WERI-Rb-1 (cell line): ENCODE results near the gene PREX1.
A peak's percentile ranks its signal among the peaks of the same experiment; 100 is the strongest.

ENCODE experiments used
- DNase-seq: peaks from one replicate; pipeline ENCODE4 v3.0.0-alpha.2; 2020
- H3K27ac ChIP-seq: fragments of 250-450 bp; sonication (Bioruptor Pico); 2 replicates; pipeline ENCODE4 v1.5.1; 2020; ENCODE audit warnings: mild to moderate bottlenecking, moderate library complexity
- H3K27me3 ChIP-seq: fragments of 250-450 bp; sonication (Bioruptor Pico); 2 replicates; pipeline ENCODE4 v1.5.1; 2021; ENCODE audit warnings: mild to moderate bottlenecking, low read depth, moderate library complexity; ENCODE audit not compliant: insufficient read depth, severe bottlenecking
- H3K36me3 ChIP-seq: fragments of 250-450 bp; sonication (Bioruptor Pico); 2 replicates; pipeline ENCODE4 v1.5.1; 2020; ENCODE audit warnings: mild to moderate bottlenecking, moderate library complexity
- H3K4me3 ChIP-seq: 2 replicates; pipeline ENCODE4 v1.5.1; 2011; ENCODE audit warnings: low read depth, mild to moderate bottlenecking, control low read depth, low read length
- H3K9me3 ChIP-seq: fragments of 250-450 bp; sonication (Bioruptor Pico); 2 replicates; pipeline ENCODE4 v1.5.1; 2021; ENCODE audit warnings: mild to moderate bottlenecking, moderate library complexity; ENCODE audit not compliant: severe bottlenecking
- CTCF ChIP-seq: IDR thresholded peaks from 2 replicates; pipeline ENCODE4 v1.5.1; 2011; ENCODE audit warnings: low read depth, mild to moderate bottlenecking, control low read depth, inconsistent platforms, low read length

The PREX1 gene

DNA sequence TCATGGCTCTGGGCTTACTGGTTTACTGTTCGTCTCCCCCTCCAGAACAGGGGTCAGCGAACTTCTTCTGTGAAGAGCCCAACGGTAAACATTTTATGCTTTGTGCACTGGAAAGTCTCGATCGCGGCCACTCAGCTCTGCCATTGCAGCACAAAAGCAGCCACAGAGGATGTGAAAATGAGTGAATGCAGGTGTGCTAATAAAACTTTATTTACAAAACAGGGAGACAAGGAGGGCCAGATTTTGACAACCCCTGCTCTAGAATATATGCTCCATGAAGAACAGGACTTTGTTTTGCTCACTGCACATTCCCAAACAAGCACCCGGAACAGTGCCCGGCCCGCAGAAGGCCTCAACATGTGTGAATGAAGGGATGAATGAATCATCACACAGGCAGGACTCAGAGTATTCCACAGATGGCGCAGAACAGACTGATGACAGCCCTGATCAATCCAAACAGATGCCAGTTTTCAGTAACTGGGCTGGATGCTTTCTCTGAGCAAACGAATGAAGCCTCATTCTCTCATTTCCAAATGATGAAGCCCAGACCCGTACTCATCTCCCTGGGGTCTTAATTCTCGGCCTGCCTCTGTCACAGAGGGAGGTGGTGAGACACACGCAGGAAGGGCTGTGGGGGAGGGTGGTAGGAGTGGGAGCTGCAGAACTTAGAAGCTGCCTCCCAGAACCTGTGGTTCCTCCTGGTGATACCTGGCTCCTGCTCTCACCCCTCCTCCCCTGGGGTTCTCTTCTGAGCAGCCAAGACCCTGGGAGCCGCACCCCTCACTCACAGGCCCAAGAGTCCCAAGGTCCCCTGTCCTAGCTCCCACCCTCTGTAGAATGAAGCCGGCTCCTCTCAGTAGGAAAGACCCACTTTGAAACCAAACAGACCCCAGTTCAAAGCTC is 196.4 kb downstream of the PREX1 start:
- no peak overlapping the region for H3K27ac ChIP-seq
- no peaks in the 10 kb centered on the region for H3K27me3 ChIP-seq
- no peak for DNase-seq
- H3K36me3 ChIP-seq: peaks cover 40% of the 10 kb centered on the region
- H3K9me3 ChIP-seq: no peaks in the 10 kb centered on the region
- TF ChIP-seq CTCF: no peak
- no peak overlapping the region for H3K4me3 ChIP-seq

GRCh38 chr20:48630342-48631075 is 197.3 kb downstream of the PREX1 start:
- Histone ChIP-seq H3K27me3 (no peaks in the 10 kb centered on the region), H3K36me3 (peaks cover 40% of the 10 kb centered on the region), H3K27ac (no peak overlapping the region), H3K4me3 (no peak overlapping the region), H3K9me3 (no peaks in the 10 kb centered on the region)
- peak; percentile 19 for DNase-seq
- TF ChIP-seq CTCF: no peak

DNA sequence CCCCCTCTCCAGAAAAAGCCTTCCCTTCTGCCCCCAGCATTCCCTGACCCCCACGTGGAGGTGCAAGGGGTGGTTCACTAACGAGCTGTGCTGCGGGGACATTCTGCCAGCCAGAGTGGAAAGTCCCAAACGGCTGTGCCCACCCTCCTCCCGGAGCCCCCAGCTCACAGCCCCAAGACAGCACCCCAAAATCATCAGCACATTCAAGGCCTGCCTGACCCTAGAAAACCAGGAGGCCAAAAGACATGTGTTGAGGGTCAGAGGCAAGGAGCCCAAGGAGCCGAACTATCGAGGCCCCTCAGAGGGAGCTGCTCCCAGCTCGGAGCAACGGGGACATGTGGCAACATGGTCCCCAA is 197.9 kb downstream of the PREX1 start:
- no peaks in the 10 kb centered on the region for H3K27me3 ChIP-seq
- DNase-seq: no peak
- no peak overlapping the region for H3K27ac ChIP-seq
- H3K4me3 ChIP-seq: no peak overlapping the region
- TF ChIP-seq CTCF: no peak
- no peaks in the 10 kb centered on the region for H3K9me3 ChIP-seq
- peaks cover 43% of the 10 kb centered on the region for H3K36me3 ChIP-seq

DNA sequence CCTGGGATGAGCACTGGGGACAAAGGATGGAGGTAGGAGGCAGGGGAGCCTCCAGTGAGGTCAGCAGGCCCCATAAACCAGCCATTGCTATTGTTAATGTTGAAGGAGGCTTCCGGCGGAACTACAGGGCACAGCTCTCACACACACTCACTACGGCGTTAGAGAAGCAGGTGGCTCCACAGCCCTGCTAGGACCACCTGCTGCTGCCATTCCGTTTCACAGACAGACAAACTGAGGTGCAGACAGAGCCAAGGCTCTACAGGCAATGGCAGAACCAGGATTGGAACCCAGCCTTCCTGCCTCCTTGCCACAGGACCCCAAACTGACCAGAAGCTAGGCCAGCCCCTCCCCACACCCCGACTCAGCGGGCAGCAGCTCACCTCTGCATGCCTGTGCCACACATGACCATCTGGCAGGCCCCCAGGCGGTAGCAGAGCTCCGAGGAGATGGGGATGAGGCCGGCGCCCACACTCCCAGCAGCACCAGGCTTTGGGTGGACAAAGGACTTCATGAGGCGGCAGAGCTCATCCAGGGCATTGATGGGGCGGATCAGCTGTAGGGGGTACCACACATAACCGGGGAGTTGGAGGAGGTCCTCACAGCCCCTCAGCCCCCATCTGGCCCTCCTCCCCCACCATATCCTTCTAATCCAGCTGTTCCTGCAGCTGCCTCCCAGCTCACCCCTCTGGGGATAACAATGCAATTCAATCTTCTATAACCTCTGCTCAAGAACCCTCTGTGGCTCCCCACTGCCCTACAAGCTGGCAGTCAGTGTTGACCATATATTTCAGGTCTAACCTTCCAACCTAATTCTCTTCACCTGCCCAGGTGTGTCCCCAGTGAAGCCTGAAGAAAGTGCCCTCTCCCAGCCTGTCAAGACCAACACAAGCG is 198.5 kb downstream of the PREX1 start:
- peaks cover 37% of the 10 kb centered on the region for H3K36me3 ChIP-seq

More for the DNA sequence above, 198.5 kb downstream of the PREX1 start:
- no peak overlapping the region for H3K27ac ChIP-seq
- TF ChIP-seq CTCF: no peak
- no peaks in the 10 kb centered on the region for H3K9me3 ChIP-seq
- no peak for DNase-seq
- no peaks in the 10 kb centered on the region for H3K27me3 ChIP-seq
- no peak overlapping the region for H3K4me3 ChIP-seq
